ENCODE measurements around the gene ASB11. TPM values are rescaled to one million over a fixed set of nuclear protein-coding genes. Genes with fewer than 3 reads are reported as not detected.
"Not testable (repeated sequence)": the region's sequence is repeated elsewhere in the genome, so short reads cannot be mapped to it uniquely, and the experiment has no call there.

ASB11 gene
- total RNA-seq, 1 experiment from 2014 or later: not detected

DNA sequence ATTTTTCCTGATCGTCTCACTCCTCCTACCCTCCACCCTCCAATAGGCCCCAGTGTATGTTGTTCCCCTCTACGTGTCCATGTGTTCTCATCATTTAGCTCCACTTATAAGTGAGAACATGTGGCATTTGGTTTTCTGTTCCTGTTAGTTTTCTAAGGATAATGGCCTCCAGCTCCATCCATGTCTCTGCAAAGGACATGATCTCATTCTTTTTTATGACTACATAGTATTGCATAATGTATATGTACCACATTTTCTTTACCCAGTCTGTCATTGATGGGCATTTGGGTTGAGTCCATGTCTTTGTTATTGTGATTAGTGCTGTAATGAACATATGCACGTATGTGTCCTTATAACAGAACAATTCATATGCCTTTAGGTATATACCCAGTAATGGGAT, 9.5 kb downstream of the ASB11 start:
- not testable (repeated sequence) for DNase-seq (ENCODE audit: low read depth)

GRCh38 chrX:15301924-15302323, 13.5 kb downstream of the ASB11 start:
- peak; percentile 82 for DNase-seq (ENCODE audit: low read depth)

DNA sequence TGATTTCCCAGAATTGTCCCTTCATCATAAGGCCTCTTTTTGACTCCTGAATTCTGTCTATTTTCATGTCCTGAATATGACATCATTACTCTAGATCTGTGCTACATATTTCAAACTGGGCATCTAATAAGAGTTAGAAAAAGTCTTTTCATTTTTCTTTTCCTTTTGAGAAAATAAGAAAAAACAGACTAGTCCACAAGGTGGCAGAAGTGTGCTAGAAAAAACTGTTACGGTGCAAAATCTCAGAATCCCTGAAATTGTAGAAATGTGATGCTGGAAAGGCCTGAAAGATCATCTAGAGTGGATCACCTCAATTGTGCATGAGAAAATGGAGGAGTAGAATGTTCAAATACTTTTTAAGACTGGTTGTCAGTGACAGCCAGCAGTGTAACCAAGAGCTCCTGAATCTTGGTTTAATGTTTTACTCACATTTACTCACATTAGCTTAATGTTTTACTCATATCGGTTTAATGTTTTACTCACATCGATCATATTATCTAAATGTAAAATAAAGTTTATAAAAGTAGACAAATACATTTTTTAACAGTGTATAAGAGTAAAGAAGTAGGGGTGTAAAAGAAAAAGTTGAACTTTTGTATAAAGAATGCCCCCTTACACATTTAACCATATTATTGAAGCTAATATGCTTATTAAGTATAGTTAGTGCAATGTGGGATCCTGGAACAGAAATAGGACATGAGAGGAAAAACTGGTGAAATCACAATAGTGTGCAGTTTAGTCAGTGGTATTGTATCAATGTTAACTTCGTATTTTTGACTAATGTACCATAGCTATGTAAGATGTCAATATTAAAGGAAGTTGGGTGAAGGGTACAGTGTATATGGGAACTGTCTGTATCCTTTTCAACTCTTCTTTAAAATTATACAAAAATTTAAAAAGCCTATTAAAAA, 15.2 kb downstream of the ASB11 start:
- DNase-seq (ENCODE audit: low read depth): peak; percentile 21

- no peak for DNase-seq (ENCODE audit: low read depth)
Measured at GRCh38 chrX:15298780-15299179, 16.7 kb downstream of the ASB11 start.

DNA sequence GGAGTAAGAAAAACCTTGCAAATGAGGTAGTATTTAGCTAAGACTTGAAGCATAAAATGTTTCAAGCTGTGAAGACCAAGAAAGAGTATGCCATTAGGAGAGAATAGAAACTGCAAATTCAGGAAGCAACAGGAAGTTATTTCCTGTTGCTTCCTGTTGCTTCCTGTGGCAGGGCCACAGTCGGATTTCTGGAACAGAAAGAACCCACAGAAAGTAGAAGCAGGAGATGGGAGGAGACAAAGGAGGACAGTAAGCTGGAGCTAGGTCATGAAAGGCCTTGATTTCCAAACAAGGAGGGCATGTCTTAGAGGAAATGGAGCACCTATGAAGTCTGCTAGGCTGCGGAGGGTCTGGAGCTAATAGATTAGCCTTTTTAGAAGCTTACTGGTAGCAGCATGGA, 17.2 kb downstream of the ASB11 start:
- no peak for DNase-seq (ENCODE audit: low read depth)

DNA sequence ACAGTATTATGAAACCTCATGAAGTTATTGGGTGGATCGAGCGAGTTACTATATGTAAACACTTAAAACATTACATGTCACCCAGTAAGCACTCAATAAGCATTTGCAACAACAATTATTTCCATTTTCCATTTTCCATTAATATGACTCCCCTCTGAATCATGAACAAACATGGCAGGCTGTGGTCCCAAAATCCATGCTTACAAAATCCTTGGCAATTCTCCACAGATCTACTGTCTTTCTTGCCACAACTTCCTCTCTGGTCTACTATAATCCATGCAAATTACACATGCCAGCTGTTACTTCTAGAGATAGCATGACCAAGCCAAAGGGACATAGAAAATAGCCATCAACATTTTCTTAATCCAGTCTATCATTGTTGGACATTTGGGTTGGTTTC, 22.0 kb downstream of the ASB11 start:
- DNase-seq (ENCODE audit: low read depth): peak; percentile 72

DNA sequence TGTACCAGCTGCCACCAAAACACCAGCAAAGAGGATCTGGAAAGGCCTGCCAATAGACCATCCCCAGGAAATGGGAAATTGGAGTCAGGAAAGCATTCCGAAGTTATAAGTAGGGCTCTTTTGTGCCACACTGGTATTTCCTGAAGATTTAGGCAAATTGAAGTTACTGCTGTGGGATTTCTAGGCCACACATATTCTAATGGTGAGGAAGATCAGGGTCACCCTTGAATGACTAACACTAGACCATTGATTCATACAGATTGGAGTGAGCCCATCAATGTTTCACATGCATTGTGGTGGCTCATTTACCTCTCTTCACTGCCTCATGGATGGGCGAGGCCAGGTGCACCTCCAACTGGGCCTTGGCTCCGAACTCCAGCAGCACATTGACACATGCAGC, 22.6 kb downstream of the ASB11 start:
- no peak for DNase-seq (ENCODE audit: low read depth)

GRCh38 chrX:15277604-15278003, 37.8 kb downstream of the ASB11 start:
- no peak for DNase-seq (ENCODE audit: low read depth)

DNA sequence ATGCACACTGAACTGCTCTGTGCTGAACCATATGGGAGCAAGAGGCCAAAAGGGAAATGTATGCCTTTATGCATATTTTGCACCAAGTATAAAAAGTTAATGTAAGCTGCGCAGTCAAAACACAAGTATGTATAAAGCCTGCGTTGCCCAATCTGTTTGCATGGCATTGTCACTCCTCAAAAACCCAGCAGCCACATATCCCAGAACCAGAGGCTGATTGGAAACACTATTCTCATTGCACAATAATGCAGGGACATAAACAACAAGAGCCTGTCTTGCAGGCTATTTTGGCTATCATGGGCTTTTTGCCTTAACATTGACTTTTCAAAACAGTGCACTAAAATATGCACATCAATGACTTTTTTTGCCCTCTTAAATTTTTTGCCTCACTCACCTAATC, 40.5 kb downstream of the ASB11 start:
- DNase-seq (ENCODE audit: low read depth): no peak

GRCh38 chrX:15273275-15273674, 42.2 kb downstream of the ASB11 start:
- not testable (repeated sequence) for DNase-seq (ENCODE audit: low read depth)

DNA sequence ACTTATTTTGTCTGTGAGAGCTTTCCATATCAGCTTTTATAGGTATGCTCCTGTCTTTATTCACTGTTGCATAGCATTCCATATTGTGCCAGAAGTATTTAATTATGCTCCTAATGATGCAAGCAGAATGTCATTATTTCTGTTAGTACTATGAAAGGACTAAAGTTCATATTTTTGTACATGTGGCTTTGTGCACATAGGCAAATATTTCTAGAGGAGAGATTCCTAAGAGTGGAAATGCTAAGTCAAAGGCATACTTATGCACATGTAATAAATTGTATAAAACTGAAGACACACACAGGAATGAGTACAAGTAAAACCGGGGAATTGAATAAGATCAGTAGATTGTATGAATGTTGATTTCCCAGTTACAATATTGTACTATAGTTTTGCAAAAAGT, 43.7 kb downstream of the ASB11 start:
- DNase-seq (ENCODE audit: low read depth): no peak

- peak; percentile 71 for DNase-seq (ENCODE audit: low read depth)
Measured at GRCh38 chrX:15269618-15270521, 45.6 kb downstream of the ASB11 start, which contains the start of gene ASB9. ASB9 (minus strand) TSS chrX:15270083; CDS start chrX:15269874, 209 bp downstream.

- DNase-seq (ENCODE audit: low read depth): no peak
Measured at GRCh38 chrX:15269120-15269519, 46.3 kb downstream of the ASB11 start.

DNA sequence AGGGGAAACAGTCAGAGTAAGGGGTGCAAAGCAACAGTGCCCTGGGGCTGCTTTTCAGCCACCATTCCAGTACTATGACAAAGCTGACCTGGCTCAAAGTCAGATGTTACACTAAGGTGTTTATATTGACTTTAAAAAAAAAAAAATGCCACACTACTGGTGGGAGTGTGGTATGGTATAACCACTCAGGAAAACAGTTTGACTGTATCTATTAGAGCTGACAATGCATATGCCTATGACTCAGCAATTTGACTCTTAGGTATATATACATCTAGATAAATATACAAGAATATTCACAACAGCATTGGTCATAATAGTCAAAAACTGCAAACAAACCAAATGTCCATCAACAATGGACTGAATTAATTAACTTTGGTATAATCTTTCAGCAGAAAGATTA, 60.6 kb downstream of the ASB11 start:
- DNase-seq (ENCODE audit: low read depth): no peak

DNA sequence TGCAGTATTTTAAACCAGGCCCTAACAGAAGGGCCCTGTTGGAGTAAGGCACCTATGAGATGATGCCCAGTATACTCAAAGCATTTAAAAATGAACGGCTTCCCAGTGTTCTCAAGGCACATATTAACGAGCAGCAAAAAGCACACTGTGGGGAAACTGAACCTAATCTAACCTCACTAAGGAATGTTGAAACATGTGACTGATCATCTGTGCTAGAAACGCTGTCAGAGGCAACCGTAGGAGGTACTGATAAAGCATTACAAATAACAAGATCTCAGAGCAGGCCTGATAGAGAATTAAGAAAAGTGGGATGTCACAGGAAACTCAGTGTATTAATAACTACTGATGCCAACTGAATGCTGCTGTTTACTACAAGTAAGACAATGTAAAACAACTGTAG, 69.5 kb downstream of the ASB11 start:
- no peak for DNase-seq (ENCODE audit: low read depth)

GRCh38 chrX:15244421-15244820, 71.0 kb downstream of the ASB11 start:
- no peak for DNase-seq (ENCODE audit: low read depth)

DNA sequence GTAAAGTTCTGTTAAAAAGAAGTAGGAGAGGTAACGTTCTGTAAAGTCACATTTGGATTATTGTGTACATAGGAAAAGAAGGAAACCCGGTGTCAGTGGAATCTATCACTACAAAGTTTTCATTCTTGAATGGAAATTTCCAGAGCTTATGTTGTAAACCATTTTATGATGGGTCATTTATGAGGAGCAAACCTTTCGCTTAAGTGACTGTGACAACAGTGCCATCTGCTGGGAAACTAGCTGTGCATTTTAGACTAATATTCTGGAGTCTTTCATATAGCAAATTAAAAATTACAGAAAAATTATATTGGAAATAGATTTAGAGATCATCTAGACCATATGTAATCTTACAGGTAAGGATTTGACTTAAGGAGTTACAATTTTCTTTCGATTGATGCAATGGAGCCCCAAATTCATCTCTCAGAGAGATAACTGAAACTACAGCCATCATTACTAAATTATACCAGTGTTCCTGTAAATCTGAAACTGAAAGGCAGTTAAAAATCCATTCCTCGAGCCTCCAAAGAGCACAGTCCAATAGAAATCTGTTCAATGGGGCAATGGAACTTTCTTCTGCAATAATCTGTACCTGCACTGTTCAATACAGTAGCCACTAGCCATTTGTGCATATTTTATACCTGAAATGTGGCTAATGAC, 72.4 kb downstream of the ASB11 start:
- peak; percentile 38 for DNase-seq (ENCODE audit: low read depth)

DNA sequence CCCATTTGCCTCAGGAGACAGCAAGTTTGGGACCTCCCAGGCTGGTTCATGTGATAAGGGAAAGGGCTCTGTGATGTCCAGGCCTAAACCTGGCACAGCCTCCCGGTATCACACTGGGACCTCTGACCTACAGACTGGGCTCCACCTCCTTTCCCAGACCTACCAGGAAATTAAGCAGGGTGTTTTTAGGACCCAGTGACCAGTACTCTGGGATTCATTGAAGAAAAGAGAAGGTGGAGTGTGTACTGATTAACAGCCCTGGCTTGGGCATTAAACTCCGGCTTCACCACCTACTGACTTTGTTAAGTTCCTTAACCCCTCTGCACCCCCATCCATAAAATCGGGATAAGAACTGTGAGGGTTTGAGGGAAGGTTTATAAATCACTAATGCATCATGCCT, 74.1 kb downstream of the ASB11 start:
- DNase-seq (ENCODE audit: low read depth): no peak

DNA sequence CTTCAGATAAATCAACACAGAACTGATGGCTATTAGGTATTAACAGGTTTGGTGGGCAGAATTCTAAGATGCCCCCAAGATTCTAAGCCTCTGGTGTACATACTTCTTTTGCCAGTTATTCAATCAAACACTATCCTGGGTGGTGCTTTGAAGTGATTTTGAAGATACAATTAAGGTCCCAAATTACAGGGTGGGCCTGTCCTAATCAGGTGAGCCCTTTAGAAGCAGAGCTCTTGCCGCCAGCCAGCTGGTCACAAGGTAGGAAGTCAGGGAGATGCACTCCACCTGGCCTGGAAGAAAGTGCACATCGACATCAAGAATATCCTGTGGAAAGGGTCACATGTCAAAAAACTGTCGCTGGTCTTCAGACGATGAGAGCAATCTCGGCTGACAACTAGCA, 75.0 kb downstream of the ASB11 start:
- DNase-seq (ENCODE audit: low read depth): no peak

DNA sequence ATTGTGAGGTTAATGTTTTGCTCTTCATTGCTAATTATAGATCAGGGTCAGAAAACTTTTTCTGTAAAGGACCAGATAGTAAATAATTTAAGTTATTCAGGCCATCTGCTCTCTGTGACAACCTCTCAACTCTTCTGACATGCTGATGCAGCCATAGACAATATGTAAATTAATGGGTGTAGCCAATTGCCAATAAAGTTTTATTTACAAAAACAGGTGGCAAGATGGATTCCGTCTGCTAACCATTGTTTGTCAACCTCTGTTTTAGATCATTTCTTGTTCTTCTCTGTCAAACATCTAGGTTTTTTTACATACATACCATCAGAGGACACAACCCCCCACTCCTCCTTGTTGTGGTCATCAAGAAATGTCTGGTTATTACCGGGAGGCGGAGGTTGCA, 79.3 kb downstream of the ASB11 start:
- no peak for DNase-seq (ENCODE audit: low read depth)

DNA sequence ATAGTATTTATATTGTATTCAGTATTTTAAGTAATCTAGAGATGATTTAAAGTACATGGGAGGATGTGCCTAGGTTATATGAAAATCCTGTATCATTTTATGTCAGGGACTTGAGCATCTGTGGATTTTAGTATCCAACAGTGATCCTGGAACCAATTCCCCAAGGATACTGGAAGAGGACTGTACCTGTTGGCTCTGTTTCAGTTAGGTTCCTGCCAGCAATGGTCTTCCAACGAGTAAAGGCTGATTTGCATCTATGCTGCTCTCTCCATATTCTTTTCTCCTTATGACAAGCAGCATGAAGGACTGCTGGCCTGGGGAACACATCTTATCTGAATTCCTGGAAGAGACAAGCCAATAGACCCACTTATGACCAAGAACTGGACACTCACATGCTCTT, 80.4 kb downstream of the ASB11 start:
- no peak for DNase-seq (ENCODE audit: low read depth)
